ENCODE data around the gene KRTAP9-8.
"Not testable (repeated sequence)": the region's sequence is repeated elsewhere in the genome, so short reads cannot be mapped to it uniquely, and the experiment has no call there.

Gene KRTAP9-8, protein sequence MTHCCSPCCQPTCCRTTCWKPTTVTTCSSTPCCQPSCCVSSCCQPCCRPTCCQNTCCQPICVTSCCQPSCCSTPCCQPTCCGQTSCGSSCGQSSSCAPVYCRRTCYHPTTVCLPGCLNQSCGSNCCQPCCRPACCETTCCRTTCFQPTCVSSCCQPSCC

DNA sequence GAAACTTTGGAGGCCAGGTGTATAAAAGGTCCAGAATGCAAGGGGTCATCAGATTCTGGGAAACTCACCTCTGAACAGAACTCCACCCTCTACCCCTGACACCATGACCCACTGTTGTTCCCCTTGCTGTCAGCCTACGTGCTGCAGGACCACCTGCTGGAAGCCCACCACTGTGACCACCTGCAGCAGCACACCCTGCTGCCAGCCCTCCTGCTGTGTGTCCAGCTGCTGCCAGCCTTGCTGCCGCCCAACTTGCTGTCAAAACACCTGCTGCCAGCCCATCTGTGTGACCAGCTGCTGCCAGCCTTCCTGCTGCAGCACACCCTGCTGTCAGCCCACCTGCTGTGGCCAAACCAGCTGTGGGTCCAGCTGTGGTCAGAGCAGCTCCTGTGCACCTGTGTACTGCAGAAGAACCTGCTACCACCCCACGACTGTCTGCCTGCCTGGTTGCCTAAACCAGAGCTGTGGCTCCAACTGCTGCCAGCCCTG is at the start of gene KRTAP9-8:
TSS of gene KRTAP9-8 (plus strand) at position 51 of the 489 bp plus-strand sequence. CDS start at position 104, 53 bp downstream.
- not testable (repeated sequence) for DNase-seq (ENCODE audit: low read depth in 2 of 2)

DNA sequence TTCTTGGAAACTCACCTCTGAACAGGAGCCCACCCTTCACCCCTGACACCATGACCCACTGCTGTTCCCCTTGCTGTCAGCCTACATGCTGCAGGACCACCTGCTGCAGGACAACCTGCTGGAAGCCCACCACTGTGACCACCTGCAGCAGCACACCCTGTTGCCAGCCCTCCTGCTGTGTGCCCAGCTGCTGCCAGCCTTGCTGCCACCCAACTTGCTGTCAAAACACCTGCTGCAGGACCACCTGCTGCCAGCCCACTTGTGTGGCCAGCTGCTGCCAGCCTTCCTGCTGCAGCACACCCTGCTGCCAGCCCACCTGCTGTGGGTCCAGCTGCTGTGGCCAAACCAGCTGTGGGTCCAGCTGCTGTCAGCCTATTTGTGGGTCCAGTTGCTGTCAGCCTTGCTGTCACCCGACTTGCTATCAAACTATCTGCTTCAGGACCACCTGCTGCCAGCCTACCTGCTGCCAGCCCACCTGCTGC is 47.9 kb upstream of the KRTAP9-8 start, which contains the start of gene KRTAP9-1:
TSS of gene KRTAP9-1 (plus strand) at position 51 of the 482 bp plus-strand sequence. CDS start at position 51, 0 bp downstream.
- not testable (repeated sequence) for DNase-seq (ENCODE audit: low read depth in 2 of 2)

GRCh38 chr17:41190328-41190727 is 47.5 kb upstream of the KRTAP9-8 start:
- no peak for DNase-seq (ENCODE audit: low read depth in 2 of 2)

- DNase-seq (ENCODE audit: low read depth in 2 of 2), result no peak
Observed at GRCh38 chr17:41196068-41196467, 41.7 kb upstream of the KRTAP9-8 start.

GRCh38 chr17:41199421-41200078 is 38.2 kb upstream of the KRTAP9-8 start:
- DNase-seq (ENCODE audit: low read depth in 2 of 2), result no peak

DNA sequence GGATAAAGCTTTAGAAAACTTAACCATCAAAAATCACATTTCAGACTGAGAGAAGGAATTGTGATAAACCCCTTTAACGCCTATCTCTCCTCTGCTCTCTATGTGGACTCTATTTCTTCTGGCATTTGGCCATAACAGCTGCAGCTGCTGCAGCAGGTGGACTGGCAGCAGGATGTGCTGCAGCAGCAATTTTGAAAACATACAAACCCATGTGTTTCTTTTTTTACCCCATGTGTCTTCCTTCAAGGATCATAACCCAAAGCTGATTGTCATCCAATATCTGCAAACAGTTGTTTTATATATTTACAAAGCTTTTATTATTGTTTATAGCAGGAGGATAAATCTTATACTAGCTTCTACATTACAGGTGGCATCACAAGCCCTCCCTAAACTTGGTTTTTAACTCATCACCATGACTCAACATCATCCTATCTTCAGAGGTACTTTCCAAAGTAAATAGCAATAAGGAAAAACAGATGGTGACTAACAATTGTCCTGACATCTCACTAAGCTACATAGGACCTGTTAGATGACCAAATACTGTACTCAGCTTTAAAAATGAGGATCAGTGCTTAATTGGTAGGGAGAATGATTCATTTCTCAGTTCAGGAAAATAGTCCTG is 25.8 kb upstream of the KRTAP9-8 start:
- DNase-seq (ENCODE audit: low read depth in 2 of 2), result no peak

GRCh38 chr17:41212524-41213169 is 25.2 kb upstream of the KRTAP9-8 start:
- no peak for DNase-seq (ENCODE audit: low read depth in 2 of 2)

GRCh38 chr17:41215681-41216080 is 22.1 kb upstream of the KRTAP9-8 start:
- DNase-seq (ENCODE audit: low read depth in 2 of 2), result no peak

DNA sequence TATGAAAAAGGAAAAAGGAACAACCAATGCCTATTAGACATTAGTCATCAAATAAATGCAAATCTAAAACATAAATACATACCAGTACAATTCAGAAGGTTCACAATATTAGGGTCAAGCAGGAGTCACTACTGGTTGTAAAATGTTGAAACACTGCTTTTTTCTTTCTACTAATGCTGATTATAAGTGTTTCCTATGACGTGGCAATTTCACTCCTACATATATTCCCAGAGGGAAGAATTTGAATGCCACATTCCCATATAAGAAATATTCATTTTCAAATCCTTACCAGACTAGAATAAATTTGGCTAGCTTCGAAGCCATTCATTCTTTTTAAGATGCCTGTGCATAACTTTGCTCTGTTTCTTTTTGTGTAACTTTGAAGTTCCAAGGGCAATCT is 14.0 kb upstream of the KRTAP9-8 start:
- DNase-seq (ENCODE audit: low read depth in 2 of 2), result no peak

DNA sequence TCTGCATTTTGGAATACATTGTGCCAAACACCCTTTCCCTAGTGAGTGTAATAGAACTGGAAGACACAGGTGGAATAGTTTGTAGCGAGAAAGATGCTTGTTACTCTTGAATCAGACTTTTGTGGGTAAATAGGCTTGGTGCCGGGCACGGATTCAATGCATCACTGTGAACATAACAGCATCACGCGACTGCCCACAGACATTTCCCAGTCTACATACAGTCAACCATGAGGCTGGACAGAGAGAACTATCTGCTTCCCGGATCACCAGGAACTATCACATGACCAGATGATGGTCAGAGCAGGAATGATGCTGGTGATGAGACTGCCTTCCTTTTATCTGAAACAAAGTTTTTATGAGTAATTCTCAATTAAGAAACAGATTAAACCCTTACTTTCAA is 11.7 kb upstream of the KRTAP9-8 start:
- DNase-seq (ENCODE audit: low read depth in 2 of 2), result no peak

GRCh38 chr17:41226598-41227095 is 11.2 kb upstream of the KRTAP9-8 start, which contains the start of gene KRTAP9-2:
KRTAP9-2 (plus strand) TSS chr17:41226648; CDS start chr17:41226655, 7 bp downstream.
- DNase-seq (ENCODE audit: low read depth in 2 of 2), result not testable (repeated sequence)

DNA sequence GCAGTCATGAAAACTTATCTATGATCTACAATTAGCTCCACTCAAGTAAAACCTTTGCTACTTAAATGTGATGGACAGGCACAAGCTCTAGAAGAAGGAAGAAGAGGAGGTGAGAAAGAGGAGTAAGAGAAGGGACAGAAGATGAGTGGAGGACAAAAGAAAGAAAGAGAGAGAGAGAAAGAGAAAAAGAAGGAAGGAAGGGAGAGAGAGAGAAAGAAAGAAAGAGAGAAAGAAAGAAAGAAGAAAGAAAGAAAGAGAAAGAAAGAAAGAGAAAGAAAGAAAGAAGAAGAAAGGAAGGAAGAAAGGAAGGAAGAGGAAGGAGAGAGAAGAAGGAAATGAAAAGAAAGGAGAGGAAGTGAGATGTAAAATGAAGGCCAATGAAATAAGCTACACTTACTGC is 7.7 kb upstream of the KRTAP9-8 start:
- no peak for DNase-seq (ENCODE audit: low read depth in 2 of 2)

DNA sequence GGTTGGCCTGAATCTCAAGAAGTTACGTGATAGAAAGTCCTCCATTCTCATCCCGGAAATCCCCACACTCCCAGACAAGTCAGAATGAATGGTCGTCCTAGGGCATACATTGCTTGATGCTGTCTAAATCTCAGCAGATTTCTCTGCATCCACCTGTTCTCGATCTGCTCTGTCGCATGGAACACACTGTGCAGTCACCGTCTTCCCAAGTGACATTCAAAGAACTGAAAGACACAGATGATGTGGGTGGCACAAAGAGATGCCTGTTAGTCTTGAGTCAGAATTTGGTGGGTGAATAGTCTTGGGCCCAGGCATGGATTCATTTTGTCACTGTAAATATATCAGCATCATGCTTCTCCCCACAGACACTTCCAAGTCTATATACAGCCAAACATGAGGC is 6.1 kb upstream of the KRTAP9-8 start:
- DNase-seq (ENCODE audit: low read depth in 2 of 2), result no peak

DNA sequence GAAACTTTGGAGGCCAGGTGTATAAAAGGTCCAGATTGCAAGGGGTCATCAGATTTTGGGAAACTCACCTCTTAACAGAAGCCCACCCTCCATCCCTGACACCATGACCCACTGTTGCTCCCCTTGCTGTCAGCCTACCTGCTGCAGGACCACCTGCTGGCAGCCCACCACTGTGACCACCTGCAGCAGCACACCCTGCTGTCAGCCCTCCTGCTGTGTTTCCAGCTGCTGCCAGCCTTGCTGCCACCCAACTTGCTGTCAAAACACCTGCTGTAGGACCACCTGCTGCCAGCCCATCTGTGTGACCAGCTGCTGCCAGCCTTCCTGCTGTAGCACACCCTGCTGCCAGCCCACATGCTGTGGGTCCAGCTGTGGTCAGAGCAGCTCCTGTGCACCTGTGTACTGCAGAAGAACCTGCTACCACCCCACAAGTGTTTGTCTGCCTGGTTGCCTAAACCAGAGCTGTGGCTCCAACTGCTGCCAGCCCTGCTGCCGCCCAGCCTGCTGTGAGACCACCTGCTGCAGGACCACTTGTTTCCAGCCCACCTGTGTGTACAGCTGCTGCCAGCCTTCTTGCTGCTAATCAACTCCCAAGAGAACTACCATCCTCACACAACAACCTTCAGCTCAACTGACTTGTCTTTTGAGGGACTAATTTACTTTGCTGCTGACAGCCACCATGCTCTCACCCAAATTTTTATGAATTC is 5.2 kb upstream of the KRTAP9-8 start, which contains the start of gene KRTAP9-3:
TSS of gene KRTAP9-3 (plus strand) at position 51 of the 707 bp plus-strand sequence. CDS start at position 104, 53 bp downstream.
- DNase-seq (ENCODE audit: low read depth in 2 of 2), result not testable (repeated sequence)

- not testable (repeated sequence) for DNase-seq (ENCODE audit: low read depth in 2 of 2)
Observed at GRCh38 chr17:41237116-41237515, 683 bp upstream of the KRTAP9-8 start.

- not testable (repeated sequence) for DNase-seq (ENCODE audit: low read depth in 2 of 2)
Observed at GRCh38 chr17:41246995-41247787, 9.4 kb downstream of the KRTAP9-8 start.

- not testable (repeated sequence) for DNase-seq (ENCODE audit: low read depth in 2 of 2)
Observed at GRCh38 chr17:41249637-41250240, 11.9 kb downstream of the KRTAP9-8 start, which contains the start of gene KRTAP9-4. KRTAP9-4 (plus strand) TSS chr17:41249687; CDS start chr17:41249721, 34 bp downstream.

DNA sequence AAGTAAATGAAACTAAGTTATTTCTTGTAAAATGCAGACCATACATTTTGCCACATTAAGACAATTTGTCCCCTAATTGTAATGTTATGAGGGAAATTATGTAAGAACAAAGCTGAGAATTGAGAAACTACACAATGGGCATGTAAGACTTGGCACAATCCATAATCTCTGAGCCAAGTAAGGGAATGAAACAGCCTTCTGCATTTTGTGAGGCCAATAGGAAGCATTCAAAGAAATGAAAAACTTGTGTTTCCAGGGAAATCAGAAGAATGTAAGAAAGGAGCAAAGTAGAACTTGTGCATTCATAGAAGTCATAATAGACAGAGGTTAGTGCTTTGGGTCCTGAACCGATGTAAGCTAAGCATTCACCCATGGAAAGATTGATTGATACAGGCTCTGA is 13.5 kb downstream of the KRTAP9-8 start:
- DNase-seq (ENCODE audit: low read depth in 2 of 2), result no peak

- no peak for DNase-seq (ENCODE audit: low read depth in 2 of 2)
Observed at GRCh38 chr17:41254861-41255260, 17.1 kb downstream of the KRTAP9-8 start.

Data from stimulated activated CD8-positive, alpha-beta memory T cell treated with anti-CD3 and anti-CD28 coated beads, Interleukin-7, amount 100 ng/mL, for 4 hours (primary cell).